ENCODE measurements around the gene TLR2. TPM values are rescaled to one million over a fixed set of nuclear protein-coding genes. Genes with fewer than 3 reads are reported as not detected.

TLR2 gene
- total and polyA plus RNA-seq, 2 experiments from 2014 or later: 0.63 to 1.2 TPM

DNA sequence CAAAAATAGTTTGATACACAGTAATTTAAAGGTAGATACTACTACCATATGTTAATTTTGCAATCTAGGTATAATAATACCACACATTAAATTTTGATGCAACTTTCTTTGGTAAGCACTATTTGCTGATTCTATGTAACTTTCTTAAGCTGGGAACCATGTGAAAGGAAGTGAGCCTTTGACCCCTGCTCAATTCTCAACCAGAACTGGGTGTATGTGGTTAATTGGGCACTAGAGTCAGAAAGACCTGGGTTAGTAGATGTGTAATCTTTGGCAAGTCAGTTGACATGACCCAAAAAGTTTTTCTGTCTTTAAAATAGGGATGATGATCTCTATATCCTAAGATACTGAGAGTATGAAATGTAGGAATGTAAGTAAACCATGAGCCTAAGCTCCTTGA lies 22.4 kb downstream of the TLR2 start:
- ATAC-seq: no peak

DNA sequence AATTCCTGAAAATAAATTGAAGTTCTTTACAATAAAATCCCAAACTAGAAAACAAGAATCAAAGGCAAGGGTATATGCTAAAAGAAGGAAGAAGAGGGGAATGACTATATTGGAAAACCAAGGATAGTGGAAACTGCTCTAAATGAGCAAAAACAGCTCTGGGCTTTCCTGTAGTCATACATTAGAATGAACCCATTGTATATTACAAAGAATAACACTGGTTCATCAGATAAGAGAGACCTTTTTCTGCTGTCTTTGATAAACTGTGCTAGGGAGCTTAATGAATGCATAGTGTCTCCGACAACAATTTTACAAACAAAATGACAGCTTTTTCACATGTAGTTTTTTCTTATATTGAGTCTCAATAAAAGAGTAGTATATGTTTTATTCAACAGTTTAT lies 26.6 kb downstream of the TLR2 start:
- Mint-ChIP-seq H3K4me3 (no peak overlapping the region), H3K4me1 (no peaks in the 10 kb centered on the region), H3K9me3 (no peaks in the 10 kb centered on the region), H3K27me3 (ENCODE audit: insufficient read depth, low read depth, poor library complexity) (peaks cover 1% of the 10 kb centered on the region), H3K36me3 (ENCODE audit: low read depth) (no peaks in the 10 kb centered on the region), H3K27ac (no peak overlapping the region)
- no peaks in the 10 kb centered on the region for H4K20me1 ChIP-seq (replicated peaks; ENCODE audit: insufficient read depth)
- no peak for ATAC-seq
- H2AFZ ChIP-seq: no peak overlapping the region
- H3K4me3 ChIP-seq: no peak overlapping the region
- H3K4me1 ChIP-seq (ENCODE audit: insufficient read depth): no peaks in the 10 kb centered on the region
- no peak overlapping the region for H3K27ac ChIP-seq (ENCODE audit: low read depth)
- no peaks in the 10 kb centered on the region for H3K27me3 ChIP-seq (ENCODE audit: insufficient read depth)
- H3K9me2 ChIP-seq (ENCODE audit: insufficient read depth): 0 out of 2 replicates have a peak, but pooled peaks cover 4% of the 10 kb centered on the region
- H3K4me2 ChIP-seq: no peak overlapping the region
- H3K36me3 ChIP-seq (ENCODE audit: insufficient read depth): no peaks in the 10 kb centered on the region
- no peaks in the 10 kb centered on the region for H3K79me2 ChIP-seq (replicated peaks; ENCODE audit: insufficient read depth)
- no peak for DNase-seq (ENCODE audit: low spot score)
- H3F3A ChIP-seq (replicated peaks; ENCODE audit: low read depth): no peaks in the 10 kb centered on the region
- TF ChIP-seq JUNB (IDR thresholded peaks at IDR 0.05; ENCODE audit: unreplicated experiment): no peak
- no peak for TF ChIP-seq STAT1 (IDR thresholded peaks at IDR 0.05; ENCODE audit: unreplicated experiment)
- no peak for TF ChIP-seq CREB1 (CRISPR knock-in tag; IDR thresholded peaks at IDR 0.05; ENCODE audit: low read depth)
- no peak for TF ChIP-seq POLR2AphosphoS5 (IDR thresholded peaks at IDR 0.05; ENCODE audit: low read depth)
- TF ChIP-seq EZH2 (IDR thresholded peaks at IDR 0.05; ENCODE audit: low read depth, unreplicated experiment): no peak
- TF ChIP-seq ZNF331 (CRISPR knock-in tag; IDR thresholded peaks at IDR 0.05; ENCODE audit: low read depth): no peak
- TF ChIP-seq, protein P1, sequence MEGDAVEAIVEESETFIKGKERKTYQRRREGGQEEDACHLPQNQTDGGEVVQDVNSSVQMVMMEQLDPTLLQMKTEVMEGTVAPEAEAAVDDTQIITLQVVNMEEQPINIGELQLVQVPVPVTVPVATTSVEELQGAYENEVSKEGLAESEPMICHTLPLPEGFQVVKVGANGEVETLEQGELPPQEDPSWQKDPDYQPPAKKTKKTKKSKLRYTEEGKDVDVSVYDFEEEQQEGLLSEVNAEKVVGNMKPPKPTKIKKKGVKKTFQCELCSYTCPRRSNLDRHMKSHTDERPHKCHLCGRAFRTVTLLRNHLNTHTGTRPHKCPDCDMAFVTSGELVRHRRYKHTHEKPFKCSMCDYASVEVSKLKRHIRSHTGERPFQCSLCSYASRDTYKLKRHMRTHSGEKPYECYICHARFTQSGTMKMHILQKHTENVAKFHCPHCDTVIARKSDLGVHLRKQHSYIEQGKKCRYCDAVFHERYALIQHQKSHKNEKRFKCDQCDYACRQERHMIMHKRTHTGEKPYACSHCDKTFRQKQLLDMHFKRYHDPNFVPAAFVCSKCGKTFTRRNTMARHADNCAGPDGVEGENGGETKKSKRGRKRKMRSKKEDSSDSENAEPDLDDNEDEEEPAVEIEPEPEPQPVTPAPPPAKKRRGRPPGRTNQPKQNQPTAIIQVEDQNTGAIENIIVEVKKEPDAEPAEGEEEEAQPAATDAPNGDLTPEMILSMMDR (conservative IDR thresholded peaks at IDR 0.05; ENCODE audit: low read depth in 2 of 2): no peak
- TF ChIP-seq EZH2phosphoT487 (IDR thresholded peaks at IDR 0.05; ENCODE audit: unreplicated experiment): no peak
- TF ChIP-seq ZNF462 (CRISPR knock-in tag; IDR thresholded peaks at IDR 0.05): no peak
- TF ChIP-seq ZNF114 (CRISPR knock-in tag; IDR thresholded peaks at IDR 0.05): no peak

More for the DNA sequence above, 22.4 kb downstream of the TLR2 start:
- Histone ChIP-seq H3K4me1 (ENCODE audit: insufficient read depth) (no peaks in the 10 kb centered on the region), H3K79me2 (replicated peaks; ENCODE audit: insufficient read depth) (no peaks in the 10 kb centered on the region), H3K27ac (ENCODE audit: low read depth) (no peak overlapping the region), H2AFZ (no peak overlapping the region), H3K36me3 (ENCODE audit: insufficient read depth) (no peaks in the 10 kb centered on the region), H4K20me1 (replicated peaks; ENCODE audit: insufficient read depth) (no peaks in the 10 kb centered on the region), H3K4me3 (no peak overlapping the region), H3F3A (replicated peaks; ENCODE audit: low read depth) (no peaks in the 10 kb centered on the region), H3K4me2 (no peak overlapping the region), H3K27me3 (ENCODE audit: insufficient read depth) (no peaks in the 10 kb centered on the region), H3K9me2 (ENCODE audit: insufficient read depth) (no peaks in the 10 kb centered on the region)
- Mint-ChIP-seq H3K4me1 (no peaks in the 10 kb centered on the region), H3K36me3 (ENCODE audit: low read depth) (no peaks in the 10 kb centered on the region), H3K27ac (no peak overlapping the region), H3K27me3 (ENCODE audit: insufficient read depth, low read depth, poor library complexity) (peaks cover 2% of the 10 kb centered on the region), H3K9me3 (no peaks in the 10 kb centered on the region), H3K4me3 (no peak overlapping the region)
- DNase-seq (ENCODE audit: low spot score): no peak
- TF ChIP-seq NANOG (IDR thresholded peaks at IDR 0.05; ENCODE audit: borderline replicate concordance) (no peak), ZNF331 (CRISPR knock-in tag; IDR thresholded peaks at IDR 0.05; ENCODE audit: low read depth) (no peak), POLR2AphosphoS5 (IDR thresholded peaks at IDR 0.05; ENCODE audit: low read depth) (no peak), EZH2 (IDR thresholded peaks at IDR 0.05; ENCODE audit: low read depth, unreplicated experiment) (no peak)
- TF ChIP-seq, protein P2, sequence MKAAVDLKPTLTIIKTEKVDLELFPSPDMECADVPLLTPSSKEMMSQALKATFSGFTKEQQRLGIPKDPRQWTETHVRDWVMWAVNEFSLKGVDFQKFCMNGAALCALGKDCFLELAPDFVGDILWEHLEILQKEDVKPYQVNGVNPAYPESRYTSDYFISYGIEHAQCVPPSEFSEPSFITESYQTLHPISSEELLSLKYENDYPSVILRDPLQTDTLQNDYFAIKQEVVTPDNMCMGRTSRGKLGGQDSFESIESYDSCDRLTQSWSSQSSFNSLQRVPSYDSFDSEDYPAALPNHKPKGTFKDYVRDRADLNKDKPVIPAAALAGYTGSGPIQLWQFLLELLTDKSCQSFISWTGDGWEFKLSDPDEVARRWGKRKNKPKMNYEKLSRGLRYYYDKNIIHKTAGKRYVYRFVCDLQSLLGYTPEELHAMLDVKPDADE (IDR thresholded peaks at IDR 0.05): no peak

Measured in GM23338 (cell line).